Esophagus muscularis mucosa (tissue), 3 donors: ENCODE results near the gene STX1A.
"Not testable (repeated sequence)": the region's sequence is repeated elsewhere in the genome, so short reads cannot be mapped to it uniquely, and the experiment has no call there.

Experiments
- POLR2A ChIP-seq: fragments of 450-650 bp; IDR thresholded peaks from one replicate; pipeline ENCODE4 v1.6.1; 2017; ENCODE audit warnings: antibody characterized with exemption, moderate library complexity, mild to moderate bottlenecking, low read depth
- POLR2AphosphoS5 ChIP-seq, 2 donors: sonication (generic); formaldehyde crosslinking; IDR thresholded peaks; one replicate each; pipeline ENCODE4 v1.6.1; 2017; ENCODE audit warnings: antibody characterized with exemption in 2 of 2
- TF ChIP-seq, protein P1 (sequence below), 3 experiments: fragments of 200-600 bp in 2 of 3; fragments of 450-650 bp in 1 of 3; sonication (generic) in 2 of 3; IDR thresholded peaks; one replicate each; pipeline ENCODE4 v1.5.1; 2017 to 2019; ENCODE audit warnings: antibody characterized with exemption in 3 of 3, mild to moderate bottlenecking in 2 of 3, moderate library complexity in 1 of 3

DNA sequence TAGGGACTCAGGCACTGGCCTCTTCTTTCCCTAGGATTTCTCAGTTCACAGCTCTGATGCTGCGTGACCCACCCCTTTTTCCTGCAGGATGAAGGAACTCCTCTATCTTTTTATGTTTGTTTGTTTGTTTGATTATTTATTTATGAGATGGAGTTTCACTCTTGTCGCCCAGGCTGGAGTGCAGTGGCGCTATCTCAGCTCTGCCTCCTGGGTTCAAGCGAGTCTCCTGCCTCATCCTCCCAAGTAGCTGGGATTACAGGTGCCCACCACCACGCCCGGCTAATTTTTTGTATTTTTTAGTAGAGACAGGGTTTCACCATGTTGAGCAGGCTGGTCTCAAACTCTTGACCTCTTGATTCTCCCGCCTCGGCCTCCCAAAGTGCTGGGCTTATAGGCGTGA is 974 bp upstream of the STX1A start:
- TF ChIP-seq POLR2AphosphoS5 (IDR thresholded peaks at IDR 0.05); POLR2A: not testable (repeated sequence)
- TF ChIP-seq, protein P1, sequence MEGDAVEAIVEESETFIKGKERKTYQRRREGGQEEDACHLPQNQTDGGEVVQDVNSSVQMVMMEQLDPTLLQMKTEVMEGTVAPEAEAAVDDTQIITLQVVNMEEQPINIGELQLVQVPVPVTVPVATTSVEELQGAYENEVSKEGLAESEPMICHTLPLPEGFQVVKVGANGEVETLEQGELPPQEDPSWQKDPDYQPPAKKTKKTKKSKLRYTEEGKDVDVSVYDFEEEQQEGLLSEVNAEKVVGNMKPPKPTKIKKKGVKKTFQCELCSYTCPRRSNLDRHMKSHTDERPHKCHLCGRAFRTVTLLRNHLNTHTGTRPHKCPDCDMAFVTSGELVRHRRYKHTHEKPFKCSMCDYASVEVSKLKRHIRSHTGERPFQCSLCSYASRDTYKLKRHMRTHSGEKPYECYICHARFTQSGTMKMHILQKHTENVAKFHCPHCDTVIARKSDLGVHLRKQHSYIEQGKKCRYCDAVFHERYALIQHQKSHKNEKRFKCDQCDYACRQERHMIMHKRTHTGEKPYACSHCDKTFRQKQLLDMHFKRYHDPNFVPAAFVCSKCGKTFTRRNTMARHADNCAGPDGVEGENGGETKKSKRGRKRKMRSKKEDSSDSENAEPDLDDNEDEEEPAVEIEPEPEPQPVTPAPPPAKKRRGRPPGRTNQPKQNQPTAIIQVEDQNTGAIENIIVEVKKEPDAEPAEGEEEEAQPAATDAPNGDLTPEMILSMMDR (IDR thresholded peaks at IDR 0.05): not testable (repeated sequence)
